GM18907 (cell line): ENCODE measurements around the gene TMEM151A.

ENCODE experiments used
- ATAC-seq: cut with Tn5 transposase; IDR thresholded peaks from one replicate; pipeline ENCODE4 v1.9.1; 2021; ENCODE audit warnings: mild to moderate bottlenecking, moderate library complexity; ENCODE audit not compliant: unreplicated experiment

Gene TMEM151A

GRCh38 chr11:66334605-66335442 is 43.1 kb downstream of the TMEM151A start:
- no peak for ATAC-seq

DNA sequence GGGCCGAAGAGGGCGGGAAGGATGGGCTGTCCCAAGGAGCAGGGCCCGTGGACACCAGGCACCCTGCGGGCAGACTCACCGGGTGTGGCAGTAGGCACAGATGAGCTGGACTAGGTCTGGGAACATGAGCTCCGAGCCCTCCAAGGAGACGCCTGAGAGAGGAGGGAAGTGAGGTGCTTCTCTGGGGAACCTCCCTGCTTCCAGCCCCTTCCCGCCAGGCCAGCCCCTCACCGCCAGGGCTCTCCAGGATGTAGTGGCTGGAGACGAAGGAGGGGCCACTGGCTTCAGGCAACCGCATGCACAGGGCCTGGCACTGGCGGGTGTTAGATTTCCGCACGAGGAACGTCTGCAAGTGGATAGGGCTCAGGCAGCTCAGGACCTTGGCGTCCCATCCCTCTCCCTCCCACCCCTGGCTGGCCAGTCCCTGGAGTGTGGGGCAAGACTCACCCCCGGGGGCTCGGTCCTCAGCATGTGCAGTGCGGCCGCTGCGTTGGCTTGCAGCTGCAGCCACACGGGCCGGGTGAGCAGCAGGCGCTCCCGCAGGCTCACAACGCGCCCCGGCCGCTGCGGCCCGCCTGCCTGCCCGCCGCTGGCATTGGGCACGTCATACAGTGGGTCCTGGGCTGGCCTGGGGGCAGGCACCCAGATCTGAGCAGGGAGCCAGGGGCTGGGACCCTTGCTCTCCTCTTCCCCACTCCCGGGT is 44.0 kb downstream of the TMEM151A start:
- ATAC-seq, result no peak

GRCh38 chr11:66336234-66337102 is 44.8 kb downstream of the TMEM151A start, which contains the start of gene RIN1:
TSS of gene RIN1 (minus strand) at chr11:66336434. CDS start at chr11:66336402, 32 bp downstream.
- ATAC-seq, result peak; percentile 62

GRCh38 chr11:66337103-66337899 is 45.6 kb downstream of the TMEM151A start:
- ATAC-seq, result no peak

GRCh38 chr11:66338276-66339161 is 46.8 kb downstream of the TMEM151A start:
- ATAC-seq, result no peak

- ATAC-seq, result no peak
Observed at GRCh38 chr11:66339162-66339675, 47.5 kb downstream of the TMEM151A start.

DNA sequence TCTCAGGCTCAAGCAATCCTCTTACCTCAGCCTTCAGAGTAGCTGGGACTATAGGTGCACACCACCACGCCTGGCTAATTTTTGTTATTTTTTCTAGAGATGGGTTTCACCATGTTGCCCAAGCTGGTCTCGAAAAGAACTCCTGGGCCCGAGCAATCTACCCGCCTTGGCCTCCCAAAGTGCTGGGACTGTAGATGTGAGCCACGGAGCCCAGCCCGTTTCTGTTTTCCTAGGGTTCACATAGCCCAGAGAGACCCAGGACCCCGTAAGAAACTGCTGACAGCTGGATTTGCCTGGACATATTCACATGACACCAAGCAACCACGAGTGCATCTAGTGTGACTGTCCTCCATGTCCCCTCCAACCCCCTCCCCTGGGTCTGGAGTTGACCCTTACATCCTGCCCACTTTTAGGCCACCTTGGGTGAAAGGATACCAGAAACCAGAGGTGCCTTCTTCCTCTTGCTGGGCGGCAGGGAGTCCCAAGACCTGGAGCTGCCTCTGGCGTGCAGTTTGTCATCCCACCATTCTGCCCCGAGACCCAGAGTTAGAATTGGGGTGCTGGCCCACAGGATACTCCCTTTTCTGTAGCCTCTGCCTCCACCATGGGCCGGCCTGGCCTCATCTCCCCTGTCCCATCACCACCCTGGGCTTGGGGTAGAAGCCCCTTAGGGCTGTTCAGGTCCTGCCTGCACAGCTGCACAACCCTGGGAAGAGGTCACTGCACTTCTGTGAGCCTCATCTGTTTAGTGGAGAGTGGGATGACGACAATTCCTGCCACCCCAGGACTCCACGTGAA is 48.2 kb downstream of the TMEM151A start:
- no peak for ATAC-seq

GRCh38 chr11:66340596-66341501 is 49.2 kb downstream of the TMEM151A start:
- no peak for ATAC-seq

- ATAC-seq, result no peak
Observed at GRCh38 chr11:66341502-66342126, 49.9 kb downstream of the TMEM151A start.

GRCh38 chr11:66343176-66343575 is 51.5 kb downstream of the TMEM151A start:
- ATAC-seq, result no peak

DNA sequence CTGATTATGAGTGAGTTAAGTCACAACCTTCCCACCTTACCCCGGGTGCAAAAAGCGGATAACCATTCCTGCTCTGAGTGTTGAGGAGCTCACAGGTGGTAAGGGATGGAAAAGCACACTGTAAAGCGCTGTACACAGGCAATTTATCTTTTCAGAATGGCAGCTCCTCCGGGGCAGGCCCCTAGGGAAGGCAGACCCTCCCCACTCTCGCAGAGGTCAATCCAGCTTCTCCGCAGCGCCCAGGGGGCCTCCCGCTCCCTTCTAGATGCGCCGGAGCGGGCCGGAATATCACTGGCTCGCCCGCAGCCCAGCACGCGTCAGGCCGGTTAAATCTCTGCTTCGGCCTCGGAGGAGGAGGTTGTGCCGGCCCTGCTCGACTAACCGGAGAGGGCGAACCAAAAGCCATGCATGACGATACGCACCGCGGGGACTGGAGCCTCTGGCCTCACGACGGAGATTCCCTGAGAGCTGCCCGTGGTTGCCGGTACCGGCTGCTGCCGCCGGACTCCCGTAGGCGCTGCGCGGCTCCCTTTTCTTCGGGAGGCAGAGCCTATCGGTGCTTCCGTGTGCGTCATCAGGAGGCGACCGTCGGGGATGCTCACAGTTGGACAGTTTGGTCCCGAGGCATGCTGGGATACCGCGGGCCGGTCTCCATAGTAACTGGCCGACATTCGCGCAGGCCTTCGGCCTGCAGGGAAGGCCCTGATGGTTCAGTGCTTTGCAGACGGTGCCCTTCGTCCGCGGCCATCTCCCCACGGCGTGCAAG is 53.0 kb downstream of the TMEM151A start, which contains the start of gene BRMS1:
Gene BRMS1 (minus strand): TSS at position 555 of the 766 bp plus-strand sequence. CDS start 2,870 bp downstream, outside the sequence.
- peak; percentile 66 for ATAC-seq

GRCh38 chr11:66345316-66345649 is 53.6 kb downstream of the TMEM151A start:
- ATAC-seq, result peak; percentile 2
